ENCODE data around the gene TAPT1. TPM values are rescaled to one million over a fixed set of nuclear protein-coding genes. Genes with fewer than 3 reads are reported as not detected.
A peak's percentile ranks its signal among the peaks of the same experiment; 100 is the strongest.

TAPT1 gene
- total RNA-seq, 2 experiments from 2014 or later = 28.5 to 31.3 TPM

DNA sequence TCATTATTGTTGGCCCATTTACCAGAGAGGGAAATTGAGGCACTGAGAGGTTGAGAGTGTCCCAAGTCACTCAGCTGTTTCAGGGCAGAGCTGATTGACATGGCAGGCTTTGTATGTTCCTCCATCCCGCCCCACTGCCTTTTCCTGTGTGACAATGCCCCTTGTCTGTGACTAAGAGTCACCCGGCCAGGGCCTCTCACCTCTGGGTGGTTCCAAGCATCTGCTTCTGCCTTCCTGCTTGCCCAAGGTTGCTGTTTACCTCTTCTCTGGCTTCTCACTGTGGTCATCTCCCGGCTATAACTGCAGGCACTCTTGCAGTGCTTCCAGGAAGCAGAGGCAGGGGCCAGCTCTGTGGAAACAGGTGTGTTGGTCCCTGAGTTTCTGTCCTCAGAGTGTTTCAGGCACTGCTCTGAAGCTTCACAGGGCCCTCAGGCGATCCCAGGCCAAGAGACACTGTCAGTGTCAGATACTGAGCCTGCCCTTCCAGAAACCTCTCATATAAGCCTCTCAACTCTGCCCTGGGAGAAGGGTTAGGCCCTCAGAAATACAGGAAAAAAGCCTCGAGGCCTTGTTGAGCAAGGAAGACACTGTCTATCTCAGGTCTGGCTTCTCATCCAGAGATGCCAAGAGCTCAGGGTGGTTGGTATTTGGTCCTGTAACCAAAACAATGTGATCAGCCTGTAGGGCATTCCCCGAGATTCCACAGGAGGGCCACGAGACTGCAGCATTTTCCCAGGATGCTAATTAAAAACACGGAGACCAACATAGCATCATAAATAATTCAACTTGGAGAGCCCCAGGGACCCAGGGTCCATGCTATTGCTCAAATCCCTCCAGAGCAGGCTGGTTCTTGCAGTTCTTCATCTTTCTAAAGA lies 100.5 kb downstream of the TAPT1 start:
- no peak for DNase-seq
- Mint-ChIP-seq H3K36me3 (peaks cover under 1% of the 10 kb centered on the region), H3K27me3 (no peaks in the 10 kb centered on the region), H3K4me1 (peaks cover 34% of the 10 kb centered on the region), H3K27ac (no peak overlapping the region), H3K9me3 (no peaks in the 10 kb centered on the region), H3K4me3 (no peak overlapping the region)

DNA sequence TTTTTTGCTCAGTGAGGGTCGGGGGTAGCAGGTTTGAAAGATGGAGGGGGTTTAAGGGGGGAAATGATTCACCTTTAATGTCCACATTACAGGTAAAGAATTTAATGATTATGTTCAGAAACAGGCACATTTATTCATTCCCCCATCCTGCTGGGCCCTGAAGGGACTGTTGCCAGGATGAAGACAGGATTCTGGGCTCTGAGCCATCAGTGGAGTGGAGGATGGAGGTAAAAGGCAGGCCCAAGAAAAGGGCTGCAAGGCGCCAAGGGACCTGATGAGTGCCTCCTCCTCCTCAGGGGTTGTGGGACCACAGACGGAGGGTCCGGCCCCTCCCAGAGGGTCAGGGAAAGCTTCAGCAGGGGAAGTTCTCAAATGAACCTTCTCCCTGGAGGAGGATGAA lies 102.0 kb downstream of the TAPT1 start:
- Mint-ChIP-seq H3K4me3 (no peak overlapping the region), H3K36me3 (peaks cover 4% of the 10 kb centered on the region), H3K4me1 (peaks cover 34% of the 10 kb centered on the region), H3K27me3 (no peaks in the 10 kb centered on the region), H3K9me3 (no peaks in the 10 kb centered on the region), H3K27ac (peak overlapping the region; percentile 87)
- no peak for DNase-seq

DNA sequence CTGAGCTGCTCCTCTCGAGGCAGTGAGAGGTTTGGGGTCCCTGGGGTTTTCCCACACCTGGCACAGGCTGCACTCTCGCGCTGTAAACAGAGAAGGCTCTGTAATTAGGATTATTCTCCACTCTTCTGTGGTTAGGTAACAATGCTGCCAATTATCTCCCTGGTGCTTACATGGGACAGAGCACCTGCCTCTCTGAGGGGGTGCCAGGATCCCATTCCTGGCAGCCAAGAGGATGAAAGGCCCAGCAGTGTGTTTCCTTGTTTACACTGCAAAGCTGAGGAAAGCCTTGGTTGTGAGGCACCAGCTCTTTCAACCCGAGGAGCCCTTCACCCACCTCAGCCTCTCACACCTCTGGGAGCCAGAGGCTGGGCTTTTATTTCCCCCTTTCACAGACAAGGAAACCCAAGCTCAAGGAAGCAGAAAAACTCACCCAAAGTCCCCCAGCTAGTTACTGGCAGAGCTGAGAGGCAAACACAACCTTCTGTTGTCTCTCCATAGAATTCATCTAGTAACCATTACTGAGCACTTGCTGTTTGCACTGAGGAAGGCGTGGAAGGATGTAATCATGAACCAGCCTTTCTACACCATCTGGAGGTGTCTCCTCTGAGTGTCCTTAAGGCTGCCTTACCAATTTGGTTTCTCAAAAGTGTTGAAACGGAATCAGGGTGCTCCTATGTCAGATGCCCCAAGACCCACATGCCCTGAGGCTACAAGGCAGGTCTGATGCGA lies 102.8 kb downstream of the TAPT1 start:
- Mint-ChIP-seq H3K36me3 (peaks cover 4% of the 10 kb centered on the region), H3K27me3 (no peaks in the 10 kb centered on the region), H3K4me1 (peaks cover 34% of the 10 kb centered on the region), H3K9me3 (no peaks in the 10 kb centered on the region), H3K4me3 (no peak overlapping the region), H3K27ac (peak overlapping the region; percentile 87)
- peak; percentile 20 for DNase-seq

DNA sequence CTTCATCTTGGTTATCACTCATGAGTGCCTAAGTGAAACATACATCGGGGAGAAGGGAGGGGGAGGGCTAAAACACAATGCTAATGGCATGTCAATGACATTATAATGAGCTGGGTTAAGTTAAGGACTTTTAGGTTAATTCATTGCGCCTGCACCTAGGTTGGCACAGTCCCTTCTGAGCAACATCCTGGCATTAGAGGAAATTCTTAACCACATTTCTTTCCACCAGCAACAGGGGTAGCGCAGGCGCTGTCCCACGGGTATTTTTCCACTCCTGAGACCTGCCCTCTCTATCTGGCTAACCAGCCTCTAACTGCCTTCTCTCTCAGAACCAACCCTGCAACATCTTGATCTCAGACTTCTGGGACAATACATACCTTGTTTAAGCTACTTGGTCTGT lies 103.5 kb downstream of the TAPT1 start:
- Mint-ChIP-seq H3K36me3 (peaks cover 4% of the 10 kb centered on the region), H3K4me1 (peaks cover 34% of the 10 kb centered on the region)

DNA sequence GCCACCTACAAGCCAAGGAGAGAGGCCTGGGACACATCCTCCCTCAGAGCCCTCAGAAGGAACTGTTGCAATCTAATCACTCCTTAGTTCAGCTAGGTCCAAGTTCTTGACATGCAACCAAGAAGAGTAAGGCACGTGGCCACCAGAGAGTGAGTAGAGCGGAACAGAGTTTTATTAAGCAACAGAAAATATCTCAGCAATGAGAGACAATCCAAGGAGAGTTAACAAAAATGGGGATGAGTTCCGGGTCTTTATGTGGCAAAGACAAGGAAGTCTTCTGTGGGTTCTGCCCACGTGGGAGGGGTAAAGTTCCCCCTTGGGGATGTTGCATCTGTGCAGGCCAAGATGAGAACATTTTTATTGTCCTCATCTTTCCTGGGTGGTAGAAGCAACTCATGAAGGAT lies 104.0 kb downstream of the TAPT1 start:
- Mint-ChIP-seq H3K4me1 (peaks cover 34% of the 10 kb centered on the region), H3K27me3 (no peaks in the 10 kb centered on the region), H3K4me3 (no peak overlapping the region), H3K9me3 (no peaks in the 10 kb centered on the region), H3K36me3 (peaks cover 4% of the 10 kb centered on the region), H3K27ac (peak overlapping the region; percentile 87)
- no peak for DNase-seq

More for the DNA sequence above, 103.5 kb downstream of the TAPT1 start:
- no peaks in the 10 kb centered on the region for H3K9me3 Mint-ChIP-seq
- H3K27ac Mint-ChIP-seq = peak overlapping the region; percentile 87
- H3K4me3 Mint-ChIP-seq = peak overlapping the region; percentile 15
- peak; percentile 59 for DNase-seq
- no peaks in the 10 kb centered on the region for H3K27me3 Mint-ChIP-seq

DNA sequence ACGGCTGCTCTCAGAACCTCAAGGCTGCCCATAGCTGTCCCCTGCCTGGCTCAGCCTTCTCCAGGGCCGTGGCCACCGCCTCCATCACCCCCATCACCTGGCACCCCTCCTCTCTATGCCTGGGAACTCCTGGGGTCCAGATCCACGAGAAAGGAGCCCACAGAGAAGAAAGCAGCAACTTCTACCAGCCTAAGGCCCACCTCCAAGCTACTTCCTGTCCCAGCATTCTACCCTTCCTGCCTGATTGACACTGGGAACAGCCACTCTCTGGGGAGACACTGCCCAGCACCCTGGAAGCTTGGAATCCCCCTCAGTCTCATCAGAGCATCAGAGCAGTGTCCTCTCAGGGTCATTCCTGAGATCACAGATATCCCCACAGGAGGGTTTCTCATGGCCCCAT lies 105.6 kb downstream of the TAPT1 start:
- Mint-ChIP-seq H3K4me1 (peaks cover 31% of the 10 kb centered on the region), H3K27ac (no peak overlapping the region), H3K4me3 (no peak overlapping the region), H3K36me3 (peaks cover 4% of the 10 kb centered on the region), H3K9me3 (no peaks in the 10 kb centered on the region), H3K27me3 (no peaks in the 10 kb centered on the region)
- DNase-seq = no peak

DNA sequence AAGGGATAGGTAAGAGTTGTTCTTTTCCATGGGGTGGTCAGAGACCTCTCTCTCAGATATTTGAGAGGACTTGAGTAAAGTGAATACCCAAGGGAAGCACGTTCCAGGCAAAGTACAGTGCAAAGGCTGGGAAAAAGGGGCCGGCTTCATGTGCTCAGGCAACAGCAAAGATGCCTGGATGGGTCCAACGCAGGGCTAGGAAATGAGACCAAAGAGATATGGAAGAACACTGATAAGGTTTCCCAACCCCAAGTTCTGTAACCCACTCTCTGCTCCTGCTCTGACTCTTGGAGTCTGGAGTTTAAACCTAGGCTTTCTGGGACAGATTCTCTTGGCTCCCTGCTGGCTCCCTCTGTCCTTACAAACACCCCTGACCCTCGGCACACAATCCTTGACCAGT lies 106.3 kb downstream of the TAPT1 start:
- H3K9me3 Mint-ChIP-seq = no peaks in the 10 kb centered on the region
- H3K36me3 Mint-ChIP-seq = peaks cover 4% of the 10 kb centered on the region
- DNase-seq = no peak

DNA sequence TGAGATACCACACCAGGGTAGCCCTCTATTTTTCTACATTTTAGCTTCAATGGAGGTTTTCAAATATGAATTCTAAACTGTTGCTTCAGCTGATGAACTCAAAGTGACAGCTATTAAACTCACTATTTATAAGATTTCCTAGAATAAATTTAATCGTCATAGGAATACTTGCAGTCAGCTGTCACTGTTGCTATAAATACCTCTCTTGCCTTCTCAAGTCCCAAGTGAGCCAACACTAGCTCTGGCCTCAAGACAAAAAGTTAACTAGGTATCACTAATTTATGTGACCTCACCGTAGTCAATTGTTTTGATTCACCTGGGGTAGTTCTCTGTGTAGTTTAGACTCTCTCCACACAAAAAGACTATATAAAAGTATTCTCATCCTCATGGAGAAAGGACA lies 108.2 kb downstream of the TAPT1 start:
- H3K4me1 Mint-ChIP-seq = peaks cover 17% of the 10 kb centered on the region
- DNase-seq = no peak
- peaks cover 4% of the 10 kb centered on the region for H3K36me3 Mint-ChIP-seq
- no peak overlapping the region for H3K27ac Mint-ChIP-seq
- H3K27me3 Mint-ChIP-seq = no peaks in the 10 kb centered on the region
- H3K9me3 Mint-ChIP-seq = no peaks in the 10 kb centered on the region
- no peak overlapping the region for H3K4me3 Mint-ChIP-seq

More for the DNA sequence above, 106.3 kb downstream of the TAPT1 start:
- H3K4me1 Mint-ChIP-seq = peaks cover 26% of the 10 kb centered on the region
- H3K27ac Mint-ChIP-seq = no peak overlapping the region
- no peak overlapping the region for H3K4me3 Mint-ChIP-seq
- no peaks in the 10 kb centered on the region for H3K27me3 Mint-ChIP-seq

DNA sequence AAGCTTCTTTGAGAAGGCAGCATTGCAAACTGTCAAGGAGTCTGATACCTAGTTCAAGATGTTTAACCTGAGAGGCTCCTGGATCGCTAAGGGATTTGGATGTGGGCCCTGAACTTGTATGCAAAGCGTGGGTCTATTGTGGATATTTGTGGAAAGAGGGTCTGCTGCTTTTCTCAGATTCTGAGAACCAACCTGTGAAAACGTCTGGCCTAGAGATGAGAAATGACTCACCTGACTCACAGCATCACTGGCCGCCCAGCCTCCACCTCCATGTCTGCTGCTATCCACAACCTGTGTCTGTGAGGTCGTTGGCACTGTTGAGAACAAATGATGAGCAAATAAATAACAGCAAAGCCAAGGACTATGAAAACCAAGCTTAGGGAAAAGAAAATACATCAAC lies 109.1 kb downstream of the TAPT1 start:
- H3K27me3 Mint-ChIP-seq = no peaks in the 10 kb centered on the region
- H3K9me3 Mint-ChIP-seq = no peaks in the 10 kb centered on the region
- no peak for DNase-seq
- no peak overlapping the region for H3K27ac Mint-ChIP-seq
- peaks cover 8% of the 10 kb centered on the region for H3K4me1 Mint-ChIP-seq
- peaks cover 4% of the 10 kb centered on the region for H3K36me3 Mint-ChIP-seq
- no peak overlapping the region for H3K4me3 Mint-ChIP-seq

DNA sequence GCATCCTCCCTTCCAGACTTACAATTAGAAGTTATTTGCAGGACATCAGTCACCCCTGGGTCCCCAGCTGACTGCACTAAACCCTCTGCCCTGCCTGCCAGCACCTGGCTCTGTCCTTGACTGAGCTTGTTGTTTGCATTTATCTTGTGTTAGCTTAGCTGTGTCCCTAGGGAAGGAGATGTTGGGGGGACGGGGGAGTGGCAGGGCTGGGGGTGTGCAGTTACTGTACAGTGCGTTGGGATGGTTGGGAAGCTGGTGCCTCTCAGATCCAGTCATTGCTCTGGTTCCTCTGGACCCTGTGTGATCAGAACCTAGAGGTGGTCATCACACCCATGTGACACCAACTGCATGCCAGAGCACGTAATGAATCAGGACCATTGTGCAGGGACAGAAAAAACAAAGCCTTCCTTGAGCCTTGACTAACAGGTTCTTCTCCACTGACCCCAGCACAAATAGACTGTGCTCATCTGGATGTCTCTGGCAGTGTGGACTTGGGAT lies 109.7 kb downstream of the TAPT1 start:
- no peaks in the 10 kb centered on the region for H3K9me3 Mint-ChIP-seq
- H3K4me1 Mint-ChIP-seq = peaks cover 4% of the 10 kb centered on the region
- no peak overlapping the region for H3K4me3 Mint-ChIP-seq
- no peak overlapping the region for H3K27ac Mint-ChIP-seq
- no peak for DNase-seq
- H3K36me3 Mint-ChIP-seq = peaks cover 4% of the 10 kb centered on the region
- no peaks in the 10 kb centered on the region for H3K27me3 Mint-ChIP-seq

DNA sequence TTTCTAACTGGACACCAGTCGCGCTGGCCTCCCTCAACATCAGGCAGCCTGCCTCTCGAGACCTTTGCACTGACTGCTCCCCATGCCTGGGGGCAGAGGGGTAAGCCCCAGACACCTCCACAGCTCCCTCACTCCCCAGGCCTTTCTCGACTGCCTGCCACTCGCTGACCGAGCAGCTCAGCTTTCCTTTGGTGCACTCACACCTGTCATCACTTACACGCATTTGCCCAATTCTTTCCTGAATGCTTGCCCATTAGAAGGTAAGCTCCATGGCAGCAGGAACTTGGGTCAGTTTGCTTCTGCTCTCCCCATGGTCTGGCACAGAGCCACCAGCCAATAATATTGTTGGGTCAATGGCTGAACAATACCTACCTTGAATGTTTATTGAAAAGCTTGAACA lies 110.3 kb downstream of the TAPT1 start:
- H3K27ac Mint-ChIP-seq = no peak overlapping the region
- DNase-seq = no peak

DNA sequence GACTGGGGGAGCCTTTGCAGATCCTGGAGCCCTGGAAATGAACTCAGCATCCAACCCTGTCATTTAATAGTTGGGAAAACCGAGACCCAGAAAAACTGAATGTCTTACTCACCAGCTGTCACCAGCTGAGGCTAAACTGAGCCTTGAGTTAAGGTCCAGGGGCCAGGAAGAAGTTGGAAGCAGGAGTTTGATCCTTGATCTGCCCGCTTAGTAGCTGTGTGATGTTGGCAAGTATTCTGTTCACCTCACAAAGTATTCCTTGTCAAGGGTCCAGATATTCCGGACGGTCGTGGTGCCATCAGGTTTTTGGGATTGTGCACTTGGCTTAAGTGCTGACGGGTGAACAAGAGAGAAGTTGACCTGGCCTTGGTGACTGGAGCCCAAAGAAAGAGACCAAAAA lies 111.7 kb downstream of the TAPT1 start:
- no peak overlapping the region for H3K4me3 Mint-ChIP-seq
- H3K36me3 Mint-ChIP-seq = no peaks in the 10 kb centered on the region
- no peak overlapping the region for H3K27ac Mint-ChIP-seq
- H3K4me1 Mint-ChIP-seq = no peaks in the 10 kb centered on the region
- no peaks in the 10 kb centered on the region for H3K27me3 Mint-ChIP-seq
- no peak for DNase-seq
- no peaks in the 10 kb centered on the region for H3K9me3 Mint-ChIP-seq

More for the DNA sequence above, 110.3 kb downstream of the TAPT1 start:
- no peaks in the 10 kb centered on the region for H3K9me3 Mint-ChIP-seq
- peaks cover 4% of the 10 kb centered on the region for H3K36me3 Mint-ChIP-seq
- H3K27me3 Mint-ChIP-seq = no peaks in the 10 kb centered on the region
- no peak overlapping the region for H3K4me3 Mint-ChIP-seq
- H3K4me1 Mint-ChIP-seq = no peaks in the 10 kb centered on the region

DNA sequence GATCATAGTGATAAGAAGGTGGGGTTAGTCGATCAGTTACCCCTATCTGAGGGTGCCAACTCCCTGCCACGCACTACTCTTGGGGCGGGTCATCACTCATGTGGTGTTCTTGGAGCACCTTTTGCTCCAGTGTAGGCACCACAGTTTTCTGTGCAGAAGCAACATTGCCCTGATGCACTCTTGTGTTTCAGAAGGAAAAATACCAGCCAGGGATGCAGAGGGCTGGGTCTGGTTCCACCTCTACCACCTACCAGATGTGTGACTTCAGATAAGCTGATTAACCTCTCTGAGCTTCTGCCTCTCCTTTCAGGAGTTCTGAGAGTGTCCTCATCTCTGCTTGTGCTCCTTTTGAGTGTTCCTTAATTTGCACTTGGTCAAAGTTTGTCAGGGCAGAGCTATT lies 112.5 kb downstream of the TAPT1 start:
- Mint-ChIP-seq H3K9me3 (no peaks in the 10 kb centered on the region), H3K4me3 (no peak overlapping the region), H3K27ac (no peak overlapping the region), H3K36me3 (no peaks in the 10 kb centered on the region), H3K27me3 (no peaks in the 10 kb centered on the region), H3K4me1 (no peaks in the 10 kb centered on the region)
- no peak for DNase-seq

DNA sequence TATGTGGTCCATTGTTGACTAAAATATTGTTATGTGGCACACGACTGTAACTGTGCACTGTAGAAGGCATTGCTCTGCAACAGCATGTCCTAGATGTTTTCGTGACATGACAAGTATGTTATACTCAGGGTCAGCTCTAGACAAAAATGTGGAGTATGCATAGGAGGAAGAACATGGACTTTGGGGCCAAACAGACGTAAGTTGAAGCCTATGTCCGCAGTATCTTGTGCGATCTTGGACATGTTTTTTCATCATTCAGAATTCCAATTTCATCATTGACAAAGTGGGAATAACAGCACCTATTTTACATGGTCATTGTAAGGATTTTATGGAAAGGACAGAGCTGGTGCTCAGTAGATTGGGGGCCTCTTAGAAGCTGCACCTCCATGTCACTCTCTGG lies 114.7 kb downstream of the TAPT1 start:
- Mint-ChIP-seq H3K4me1 (no peaks in the 10 kb centered on the region), H3K27me3 (no peaks in the 10 kb centered on the region), H3K27ac (no peak overlapping the region), H3K4me3 (no peak overlapping the region), H3K9me3 (no peaks in the 10 kb centered on the region), H3K36me3 (no peaks in the 10 kb centered on the region)
- DNase-seq = no peak

DNA sequence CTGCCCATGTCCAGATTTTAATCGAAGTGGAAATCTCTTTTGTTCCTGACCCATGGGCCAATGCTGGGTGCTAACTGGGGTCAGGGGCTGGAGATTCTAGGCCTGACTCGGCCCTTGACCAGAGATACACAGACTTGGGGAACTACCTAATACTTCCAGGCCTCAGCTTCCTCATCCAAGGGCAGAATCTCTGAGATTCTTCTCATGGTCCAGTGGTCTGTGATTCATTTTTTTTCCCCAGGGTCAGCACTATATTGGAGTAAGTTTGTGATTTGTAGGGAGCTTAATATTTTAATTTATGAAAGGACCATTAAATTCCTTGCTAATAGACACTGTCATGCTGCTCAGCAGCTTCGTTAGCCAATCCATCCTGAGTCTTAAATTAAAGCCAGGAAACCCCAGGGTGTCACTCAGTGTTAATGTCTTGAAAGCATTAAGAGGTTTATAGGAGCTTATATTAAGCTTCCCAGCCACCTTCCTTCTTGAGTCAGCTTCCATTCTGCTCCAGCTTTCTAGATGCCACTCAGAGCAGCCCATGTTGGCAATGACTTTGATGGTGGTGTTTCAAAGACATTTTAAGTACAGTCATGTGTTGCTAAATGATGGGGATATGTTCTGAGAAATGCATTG lies 115.5 kb downstream of the TAPT1 start:
- no peaks in the 10 kb centered on the region for H3K4me1 Mint-ChIP-seq
- no peak overlapping the region for H3K27ac Mint-ChIP-seq
- no peaks in the 10 kb centered on the region for H3K9me3 Mint-ChIP-seq
- H3K27me3 Mint-ChIP-seq = no peaks in the 10 kb centered on the region
- DNase-seq = no peak
- H3K4me3 Mint-ChIP-seq = no peak overlapping the region
- H3K36me3 Mint-ChIP-seq = no peaks in the 10 kb centered on the region
